Neural progenitor cell (in vitro differentiated cells): ENCODE results near the gene TLN1.

Experiments used
- EZH2phosphoT487 ChIP-seq: fragments of 200-600 bp; sonication (generic); IDR thresholded peaks from 2 replicates; pipeline ENCODE4 v1.6.1; 2017; ENCODE audit warnings: antibody characterized with exemption
- TF ChIP-seq, protein P1 (sequence below): fragments of 200-600 bp; sonication (generic); IDR thresholded peaks from 2 replicates; pipeline ENCODE4 v1.5.1; 2017; ENCODE audit warnings: antibody characterized with exemption, mild to moderate bottlenecking

- TF ChIP-seq EZH2phosphoT487 = no peak
- TF ChIP-seq, protein P1, sequence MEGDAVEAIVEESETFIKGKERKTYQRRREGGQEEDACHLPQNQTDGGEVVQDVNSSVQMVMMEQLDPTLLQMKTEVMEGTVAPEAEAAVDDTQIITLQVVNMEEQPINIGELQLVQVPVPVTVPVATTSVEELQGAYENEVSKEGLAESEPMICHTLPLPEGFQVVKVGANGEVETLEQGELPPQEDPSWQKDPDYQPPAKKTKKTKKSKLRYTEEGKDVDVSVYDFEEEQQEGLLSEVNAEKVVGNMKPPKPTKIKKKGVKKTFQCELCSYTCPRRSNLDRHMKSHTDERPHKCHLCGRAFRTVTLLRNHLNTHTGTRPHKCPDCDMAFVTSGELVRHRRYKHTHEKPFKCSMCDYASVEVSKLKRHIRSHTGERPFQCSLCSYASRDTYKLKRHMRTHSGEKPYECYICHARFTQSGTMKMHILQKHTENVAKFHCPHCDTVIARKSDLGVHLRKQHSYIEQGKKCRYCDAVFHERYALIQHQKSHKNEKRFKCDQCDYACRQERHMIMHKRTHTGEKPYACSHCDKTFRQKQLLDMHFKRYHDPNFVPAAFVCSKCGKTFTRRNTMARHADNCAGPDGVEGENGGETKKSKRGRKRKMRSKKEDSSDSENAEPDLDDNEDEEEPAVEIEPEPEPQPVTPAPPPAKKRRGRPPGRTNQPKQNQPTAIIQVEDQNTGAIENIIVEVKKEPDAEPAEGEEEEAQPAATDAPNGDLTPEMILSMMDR = peak; percentile 8
These were observed 40.2 kb downstream of the TLN1 start for GRCh38 chr9:35691757-35692301.
